CD4-positive, alpha-beta T cell (primary cell): ENCODE measurements around the gene DNAAF5. TPM values are rescaled to one million over a fixed set of nuclear protein-coding genes. Genes with fewer than 3 reads are reported as not detected.

Experiments used
- ATAC-seq: fragments of 200-7000 bp; cut with Tn5 transposase; one replicate; pipeline ENCODE4 v1.10.0; 2022; ENCODE audit warnings: mild to moderate bottlenecking; ENCODE audit not compliant: poor library complexity
- CTCF ChIA-PET: fragments of 350-600 bp; sonication (Branson Sonifier 250); formaldehyde crosslinking; loops from one replicate; lab custom pipeline; 2021; ENCODE audit warnings: antibody characterized with exemption, inconsistent platforms; lab: Charles Lee
- POLR2A ChIA-PET: fragments of 350-600 bp; sonication (Branson Sonifier 250); formaldehyde crosslinking; loops from one replicate; lab custom pipeline; 2021; ENCODE audit warnings: antibody characterized with exemption, inconsistent platforms; lab: Charles Lee
- DNase-seq, 14 experiments: peaks; one replicate each; pipeline ENCODE4 v3.0.0-alpha.2; 2013 to 2020; ENCODE audit warnings: mixed read lengths in 2 of 14
- H3K27ac ChIP-seq, 2 donors: one replicate each; pipeline versions ENCODE4 v1.5.1 to v1.7.0; 2013; ENCODE audit warnings: low read length in 2 of 2, low read depth in 1 of 2, mild to moderate bottlenecking in 1 of 2
- H3K27me3 ChIP-seq, 2 experiments: 1 replicate in 1 of 2; 2 replicates in 1 of 2; pipeline versions ENCODE4 v1.6.1 to v1.7.0; 2013; ENCODE audit warnings: low read length in 2 of 2, control low read depth in 1 of 2, mild to moderate bottlenecking in 1 of 2, moderate library complexity in 1 of 2; ENCODE audit not compliant: insufficient read depth in 2 of 2, control insufficient read depth in 1 of 2
- H3K36me3 ChIP-seq: one replicate; pipeline ENCODE4 v1.6.1; 2013; ENCODE audit warnings: low read length, control low read depth; ENCODE audit not compliant: insufficient read depth
- H3K4me1 ChIP-seq: one replicate; pipeline ENCODE4 v1.6.1; 2013; ENCODE audit warnings: low read length, control low read depth; ENCODE audit not compliant: insufficient read depth
- H3K4me3 ChIP-seq: one replicate; pipeline ENCODE4 v1.5.1; 2013; ENCODE audit warnings: mild to moderate bottlenecking, low read length, moderate library complexity
- H3K9me3 ChIP-seq, 2 experiments: 1 replicate in 1 of 2; 2 replicates in 1 of 2; pipeline versions ENCODE4 v1.6.1 to v1.7.0; 2013; ENCODE audit warnings: low read length in 2 of 2, mild to moderate bottlenecking in 2 of 2, control low read depth in 1 of 2, moderate library complexity in 1 of 2; ENCODE audit not compliant: control insufficient read depth in 1 of 2, insufficient read depth in 1 of 2
- H3K27ac Mint-ChIP-seq: one replicate; pipeline ENCODE4 v1.8.0; 2020; ENCODE audit warnings: mixed read lengths
- H3K27me3 Mint-ChIP-seq: one replicate; pipeline ENCODE4 v1.8.0; 2021; ENCODE audit warnings: mixed read lengths
- H3K36me3 Mint-ChIP-seq: one replicate; pipeline ENCODE4 v1.8.0; 2021; ENCODE audit warnings: low read depth, mixed read lengths
- H3K4me1 Mint-ChIP-seq: one replicate; pipeline ENCODE4 v1.8.0; 2021; ENCODE audit warnings: low read depth, mixed read lengths
- H3K4me3 Mint-ChIP-seq: one replicate; pipeline ENCODE4 v1.8.0; 2020; ENCODE audit warnings: mild to moderate bottlenecking, mixed read lengths
- H3K9me3 Mint-ChIP-seq: one replicate; pipeline ENCODE4 v1.8.0; 2020; ENCODE audit warnings: mixed read lengths
- CTCF ChIP-seq: fragments of 200-600 bp; IDR thresholded peaks from one replicate; pipeline ENCODE4 v1.8.0; 2022; ENCODE audit warnings: antibody characterized with exemption, mild to moderate bottlenecking
- intact Hi-C, 2 experiments: fragments of 100-400 bp; cut with DNase I in 1 of 2; cut with micrococcal nuclease in 1 of 2; formaldehyde crosslinking; loops; one replicate each; pipeline versions ENCODE4 v1.15.1 to v1.9.0; 2023 to 2025; cut with DNase I, micrococcal nuclease
- total RNA-seq, 174 experiments: library from RNA in 2 of 174; stranded (reverse) in 2 of 174; gene quantifications; one replicate each; pipeline ENCODE4 v1.2.3 and lab custom pipeline; 2021 to 2026

DNAAF5 gene
- total RNA-seq, 2 experiments from 2014 or later, result 4.8 to 6.1 TPM

GRCh38 chr7:761631-762030 is 35.1 kb downstream of the DNAAF5 start:
- TF ChIP-seq CTCF, result no peak
- Histone ChIP-seq H3K9me3 (no peaks in the 10 kb centered on the region), H3K4me3 (no peak overlapping the region), H3K27ac (no peak overlapping the region), H3K27me3 (no peaks in the 10 kb centered on the region), H3K36me3 (peaks cover 56% of the 10 kb centered on the region), H3K4me1 (no peaks in the 10 kb centered on the region)
- H3K4me1 Mint-ChIP-seq, result no peaks in the 10 kb centered on the region
- H3K4me3 Mint-ChIP-seq, result no peak overlapping the region
- no peaks in the 10 kb centered on the region for H3K27me3 Mint-ChIP-seq
- intact Hi-C loops, result no loop called here
- CTCF ChIA-PET, result no interaction called here
- H3K27ac Mint-ChIP-seq, result no peak overlapping the region
- POLR2A ChIA-PET, result no interaction called here
- no peaks in the 10 kb centered on the region for H3K9me3 Mint-ChIP-seq
- H3K36me3 Mint-ChIP-seq, result peaks cover 53% of the 10 kb centered on the region
- ATAC-seq, result no peak
- no peak for DNase-seq

- H3K9me3 ChIP-seq, result no peaks in the 10 kb centered on the region
- no peaks in the 10 kb centered on the region for H3K27me3 Mint-ChIP-seq
- CTCF ChIA-PET, result no interaction called here
- ATAC-seq, result no peak
- intact Hi-C loops, result no loop called here
- H3K36me3 ChIP-seq, result peaks cover 43% of the 10 kb centered on the region
- no peak for DNase-seq
- H3K27ac Mint-ChIP-seq, result no peak overlapping the region
- H3K4me3 ChIP-seq, result no peak overlapping the region
- H3K4me1 Mint-ChIP-seq, result no peaks in the 10 kb centered on the region
- no peak overlapping the region for H3K27ac ChIP-seq
- H3K9me3 Mint-ChIP-seq, result no peaks in the 10 kb centered on the region
- no peak for TF ChIP-seq CTCF
- H3K4me3 Mint-ChIP-seq, result no peak overlapping the region
- H3K4me1 ChIP-seq, result no peaks in the 10 kb centered on the region
- H3K36me3 Mint-ChIP-seq, result peaks cover 60% of the 10 kb centered on the region
- POLR2A ChIA-PET, result no interaction called here
- H3K27me3 ChIP-seq, result no peaks in the 10 kb centered on the region
These were observed 36.4 kb downstream of the DNAAF5 start for GRCh38 chr7:762885-763284.

GRCh38 chr7:763762-764161 is 37.3 kb downstream of the DNAAF5 start:
- no peak overlapping the region for H3K4me3 Mint-ChIP-seq
- H3K36me3 ChIP-seq, result peaks cover 38% of the 10 kb centered on the region
- TF ChIP-seq CTCF, result no peak
- ChIA-PET CTCF (interaction anchor here (0.5 kb wide), 1 partner anchor 116 kb away, joined by 5 read pairs; no protein-coding TSS in a partner anchor), POLR2A (no interaction called here)
- no peaks in the 10 kb centered on the region for H3K4me1 Mint-ChIP-seq
- no peaks in the 10 kb centered on the region for H3K4me1 ChIP-seq
- intact Hi-C loops, result no loop called here
- H3K27ac Mint-ChIP-seq, result no peak overlapping the region
- H3K9me3 ChIP-seq, result no peaks in the 10 kb centered on the region
- ATAC-seq (no peak), DNase-seq (no peak)
- no peak overlapping the region for H3K4me3 ChIP-seq
- peaks cover 58% of the 10 kb centered on the region for H3K36me3 Mint-ChIP-seq
- no peaks in the 10 kb centered on the region for H3K27me3 Mint-ChIP-seq
- no peaks in the 10 kb centered on the region for H3K27me3 ChIP-seq
- no peak overlapping the region for H3K27ac ChIP-seq
- H3K9me3 Mint-ChIP-seq, result no peaks in the 10 kb centered on the region
